GM23338 (cell line): ENCODE results near the gene COMTD1. TPM values are rescaled to one million over a fixed set of nuclear protein-coding genes. Genes with fewer than 3 reads are reported as not detected.
"Not testable (repeated sequence)": the region's sequence is repeated elsewhere in the genome, so short reads cannot be mapped to it uniquely, and the experiment has no call there.

ENCODE experiments used
- ATAC-seq: fragments of 200-7000 bp; cut with Tn5 transposase; 3 replicates; pipeline ENCODE4 v1.9.1; 2020
- DNase-seq: peaks from one replicate; pipeline ENCODE4 v3.0.0-alpha.2; 2015; ENCODE audit warnings: low spot score
- H2AFZ ChIP-seq: fragments of 200-600 bp; sonication (generic); 2 replicates; pipeline ENCODE4 v1.8.0; 2016; ENCODE audit warnings: antibody characterized with exemption, mild to moderate bottlenecking, moderate library complexity
- H3F3A ChIP-seq: fragments of 200-600 bp; sonication (generic); replicated peaks from 2 replicates; pipeline ENCODE4 v1.8.0; 2017; ENCODE audit warnings: antibody characterized with exemption, mixed run types, low read depth
- H3K27ac ChIP-seq: fragments of 200-600 bp; sonication (generic); 2 replicates; pipeline ENCODE4 v1.6.1; 2016; ENCODE audit warnings: low read depth
- H3K27me3 ChIP-seq: fragments of 200-600 bp; sonication (generic); 2 replicates; pipeline ENCODE4 v1.8.0; 2016; ENCODE audit warnings: mild to moderate bottlenecking, mixed run types, moderate library complexity; ENCODE audit not compliant: insufficient read depth
- H3K36me3 ChIP-seq: fragments of 200-600 bp; sonication (generic); 2 replicates; pipeline ENCODE4 v1.8.0; 2016; ENCODE audit warnings: mild to moderate bottlenecking; ENCODE audit not compliant: insufficient read depth
- H3K4me1 ChIP-seq: fragments of 200-600 bp; sonication (generic); 2 replicates; pipeline ENCODE4 v1.8.0; 2016; ENCODE audit warnings: mild to moderate bottlenecking, moderate library complexity; ENCODE audit not compliant: insufficient read depth
- H3K4me2 ChIP-seq: fragments of 200-600 bp; sonication (generic); 2 replicates; pipeline ENCODE4 v1.7.1; 2017; ENCODE audit warnings: mixed run types
- H3K4me3 ChIP-seq: fragments of 200-600 bp; sonication (generic); 2 replicates; pipeline ENCODE4 v1.6.1; 2016; ENCODE audit warnings: mixed run types
- H3K79me2 ChIP-seq: fragments of 200-600 bp; sonication (generic); replicated peaks from 2 replicates; pipeline ENCODE4 v1.8.0; 2017; ENCODE audit warnings: mild to moderate bottlenecking; ENCODE audit not compliant: insufficient read depth
- H3K9me2 ChIP-seq: fragments of 200-600 bp; sonication (generic); 2 replicates; pipeline ENCODE4 v1.8.0; 2017; ENCODE audit not compliant: insufficient read depth
- H4K20me1 ChIP-seq: fragments of 200-600 bp; sonication (generic); replicated peaks from 2 replicates; pipeline ENCODE4 v1.8.0; 2017; ENCODE audit warnings: mild to moderate bottlenecking; ENCODE audit not compliant: insufficient read depth
- H3K27ac Mint-ChIP-seq: 2 replicates; pipeline ENCODE4 v1.8.0; 2020; ENCODE audit warnings: inconsistent platforms, mild to moderate bottlenecking, moderate library complexity, mixed read lengths
- H3K27me3 Mint-ChIP-seq: 3 replicates; pipeline ENCODE4 v1.8.0; 2022; ENCODE audit warnings: low read depth, mild to moderate bottlenecking, moderate library complexity, mixed read lengths, inconsistent platforms; ENCODE audit not compliant: insufficient read depth, poor library complexity
- H3K36me3 Mint-ChIP-seq: 3 replicates; pipeline ENCODE4 v1.8.0; 2021; ENCODE audit warnings: low read depth, mild to moderate bottlenecking, inconsistent platforms, moderate library complexity, mixed read lengths
- H3K4me1 Mint-ChIP-seq: 3 replicates; pipeline ENCODE4 v1.8.0; 2020; ENCODE audit warnings: mild to moderate bottlenecking, inconsistent platforms, mixed read lengths
- H3K4me3 Mint-ChIP-seq: 3 replicates; pipeline ENCODE4 v1.8.0; 2021; ENCODE audit warnings: moderate library complexity, mild to moderate bottlenecking, inconsistent platforms, mixed read lengths
- H3K9me3 Mint-ChIP-seq: 3 replicates; pipeline ENCODE4 v1.8.0; 2020; ENCODE audit warnings: moderate library complexity, mild to moderate bottlenecking, inconsistent platforms, mixed read lengths
- CREB1 ChIP-seq: fragments of 250-450 bp; sonication (Bioruptor Pico); IDR thresholded peaks from 2 replicates; pipeline ENCODE4 v1.5.0; 2020; ENCODE audit warnings: low read depth, mild to moderate bottlenecking, moderate library complexity
- NANOG ChIP-seq: IDR thresholded peaks from 2 replicates; pipeline ENCODE4 v1.6.1; 2016; ENCODE audit warnings: antibody characterized with exemption, borderline replicate concordance
- REST ChIP-seq: IDR thresholded peaks from one replicate; pipeline ENCODE4 v1.6.1; 2018; ENCODE audit warnings: antibody characterized with exemption; ENCODE audit not compliant: unreplicated experiment
- polyA plus RNA-seq: library from polyadenylated mRNA; unstranded; fragments of >200 nt; fragmentation: Nextera tagmentation; extraction: Ambion mirVana; gene quantifications from 2 replicates; pipeline ENCODE4 v1.2.1, GENCODE V29; 2016
- total RNA-seq: library from RNA; depleted of rRNA; stranded (reverse); fragments of >200 nt; shearing (Covaris generic); gene quantifications from 2 replicates; pipeline ENCODE4 v1.2.3, GENCODE V29; 2014
- TF ChIP-seq, protein P1 (sequence below), 2 experiments: fragments of 200-600 bp in 1 of 2; sonication (generic) in 1 of 2; conservative IDR thresholded peaks; 2 replicates each; pipeline versions ENCODE4 v1.5.1 to v1.6.1; 2016 to 2017; ENCODE audit warnings: antibody characterized with exemption in 2 of 2, low read depth in 2 of 2, mild to moderate bottlenecking in 2 of 2, moderate library complexity in 1 of 2

Gene COMTD1
- total and polyA plus RNA-seq, 2 experiments from 2014 or later, result 40.0 to 46.7 TPM

GRCh38 chr10:75203724-75204123, 32.0 kb downstream of the COMTD1 start:
- no peak overlapping the region for H3K4me3 ChIP-seq
- no peaks in the 10 kb centered on the region; the same call in 1 of the 2 replicates for H3K4me1 ChIP-seq
- H3K79me2 ChIP-seq, result no peaks in the 10 kb centered on the region
- H3K4me3 Mint-ChIP-seq, result no peak overlapping the region
- no peak overlapping the region for H3K27ac Mint-ChIP-seq
- H3K27ac ChIP-seq, result peak overlapping the region; percentile 42; the same call in 1 of the 2 replicates
- H3K36me3 Mint-ChIP-seq, result no peaks in the 10 kb centered on the region
- TF ChIP-seq, protein P1, sequence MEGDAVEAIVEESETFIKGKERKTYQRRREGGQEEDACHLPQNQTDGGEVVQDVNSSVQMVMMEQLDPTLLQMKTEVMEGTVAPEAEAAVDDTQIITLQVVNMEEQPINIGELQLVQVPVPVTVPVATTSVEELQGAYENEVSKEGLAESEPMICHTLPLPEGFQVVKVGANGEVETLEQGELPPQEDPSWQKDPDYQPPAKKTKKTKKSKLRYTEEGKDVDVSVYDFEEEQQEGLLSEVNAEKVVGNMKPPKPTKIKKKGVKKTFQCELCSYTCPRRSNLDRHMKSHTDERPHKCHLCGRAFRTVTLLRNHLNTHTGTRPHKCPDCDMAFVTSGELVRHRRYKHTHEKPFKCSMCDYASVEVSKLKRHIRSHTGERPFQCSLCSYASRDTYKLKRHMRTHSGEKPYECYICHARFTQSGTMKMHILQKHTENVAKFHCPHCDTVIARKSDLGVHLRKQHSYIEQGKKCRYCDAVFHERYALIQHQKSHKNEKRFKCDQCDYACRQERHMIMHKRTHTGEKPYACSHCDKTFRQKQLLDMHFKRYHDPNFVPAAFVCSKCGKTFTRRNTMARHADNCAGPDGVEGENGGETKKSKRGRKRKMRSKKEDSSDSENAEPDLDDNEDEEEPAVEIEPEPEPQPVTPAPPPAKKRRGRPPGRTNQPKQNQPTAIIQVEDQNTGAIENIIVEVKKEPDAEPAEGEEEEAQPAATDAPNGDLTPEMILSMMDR (conservative IDR thresholded peaks at IDR 0.05; ENCODE audit: low read depth in 2 of 2), result 0 out of 4 replicates have a peak, but pooled peaks of 1 of the 2 experiments have one; percentile 4
- TF ChIP-seq NANOG, result no peak
- no peak for ATAC-seq
- DNase-seq, result no peak
- no peaks in the 10 kb centered on the region for H4K20me1 ChIP-seq
- H3K27me3 Mint-ChIP-seq, result peaks cover 6% of the 10 kb centered on the region
- no peak overlapping the region for H2AFZ ChIP-seq
- no peaks in the 10 kb centered on the region for H3K9me3 Mint-ChIP-seq
- no peaks in the 10 kb centered on the region for H3K36me3 ChIP-seq
- no peaks in the 10 kb centered on the region for H3F3A ChIP-seq
- peaks cover 18% of the 10 kb centered on the region for H3K4me1 Mint-ChIP-seq
- no peaks in the 10 kb centered on the region for H3K27me3 ChIP-seq
- H3K4me2 ChIP-seq, result no peak overlapping the region
- H3K9me2 ChIP-seq, result no peaks in the 10 kb centered on the region

GRCh38 chr10:75203046-75203620, 32.6 kb downstream of the COMTD1 start:
- H3K27me3 Mint-ChIP-seq, H3K27ac ChIP-seq, H3K27ac Mint-ChIP-seq, H3K4me3 Mint-ChIP-seq, H3K36me3 Mint-ChIP-seq, H3K9me3 Mint-ChIP-seq, DNase-seq, H3K4me2 ChIP-seq, H3K4me1 ChIP-seq, H2AFZ ChIP-seq, H3K36me3 ChIP-seq, H3K27me3 ChIP-seq, ATAC-seq, H3K9me2 ChIP-seq, H3F3A ChIP-seq, H3K4me3 ChIP-seq, H3K79me2 ChIP-seq, H4K20me1 ChIP-seq: not testable (repeated sequence)
- peaks cover 14% of the 10 kb centered on the region for H3K4me1 Mint-ChIP-seq

- Mint-ChIP-seq H3K9me3 (no peaks in the 10 kb centered on the region), H3K4me1 (peaks cover 8% of the 10 kb centered on the region), H3K27ac (no peak overlapping the region; the same call in 1 of the 2 replicates), H3K4me3 (no peak overlapping the region), H3K27me3 (peaks cover 6% of the 10 kb centered on the region), H3K36me3 (no peaks in the 10 kb centered on the region)
- Histone ChIP-seq H3K36me3 (no peaks in the 10 kb centered on the region), H3K27me3 (no peaks in the 10 kb centered on the region), H3K4me1 (no peaks in the 10 kb centered on the region; the same call in 1 of the 2 replicates), H4K20me1 (no peaks in the 10 kb centered on the region), H3K9me2 (no peaks in the 10 kb centered on the region), H3K79me2 (no peaks in the 10 kb centered on the region), H3K27ac (no peak overlapping the region), H3K4me2 (no peak overlapping the region), H3F3A (no peaks in the 10 kb centered on the region), H2AFZ (no peak overlapping the region), H3K4me3 (no peak overlapping the region)
- DNase-seq, result no peak
- no peak for ATAC-seq
- TF ChIP-seq NANOG (no peak), REST (no peak), CREB1 (no peak)
Observed at GRCh38 chr10:75202321-75203045, 33.3 kb downstream of the COMTD1 start.
